Stimulated activated CD4-positive, alpha-beta T cell treated with anti-CD3 and anti-CD28 coated beads, Interleukin-15, amount 100 ng/mL, for 1 hour (primary cell): Measurements from ENCODE around the gene TRAF5.

Source experiments
- DNase-seq, 2 donors: peaks; one replicate each; pipeline ENCODE4 v3.0.0-alpha.2; 2020; ENCODE audit warnings: low read depth in 1 of 2, low spot score in 1 of 2

Gene TRAF5

GRCh38 chr1:211328084-211328694, 1.6 kb downstream of the TRAF5 start:
- DNase-seq, result no peak

DNA sequence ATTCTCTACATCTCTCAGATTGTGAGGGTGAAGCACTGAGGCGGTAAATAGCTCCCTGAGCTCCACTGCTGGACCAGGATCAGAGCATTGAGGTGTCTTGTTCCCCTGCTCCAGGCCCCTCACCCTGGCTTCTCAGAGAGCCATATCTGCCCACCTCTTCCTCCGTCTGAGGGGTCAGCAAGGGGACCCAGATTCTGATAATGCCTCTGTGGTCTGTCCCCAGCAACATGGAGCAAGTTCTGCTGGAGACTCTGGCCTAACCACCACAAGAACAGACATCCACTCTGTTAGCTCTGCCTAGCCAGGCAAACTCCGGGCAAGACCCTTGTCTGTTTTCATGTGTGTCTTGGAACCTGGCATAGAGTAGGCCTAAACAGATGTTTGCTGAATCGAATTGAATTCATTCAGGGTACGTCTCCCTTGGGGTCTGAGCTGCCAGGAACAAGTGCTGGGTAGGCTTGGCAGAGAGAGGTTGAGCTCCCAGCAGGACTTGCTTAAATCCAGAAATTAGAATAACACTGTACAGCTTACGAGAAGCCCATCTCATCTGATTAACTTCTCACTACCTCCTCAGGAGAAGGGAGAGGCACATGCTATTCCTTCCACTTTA, 2.3 kb downstream of the TRAF5 start:
- no peak for DNase-seq

- no peak for DNase-seq
These were observed 3.1 kb downstream of the TRAF5 start for GRCh38 chr1:211329764-211330201.

DNA sequence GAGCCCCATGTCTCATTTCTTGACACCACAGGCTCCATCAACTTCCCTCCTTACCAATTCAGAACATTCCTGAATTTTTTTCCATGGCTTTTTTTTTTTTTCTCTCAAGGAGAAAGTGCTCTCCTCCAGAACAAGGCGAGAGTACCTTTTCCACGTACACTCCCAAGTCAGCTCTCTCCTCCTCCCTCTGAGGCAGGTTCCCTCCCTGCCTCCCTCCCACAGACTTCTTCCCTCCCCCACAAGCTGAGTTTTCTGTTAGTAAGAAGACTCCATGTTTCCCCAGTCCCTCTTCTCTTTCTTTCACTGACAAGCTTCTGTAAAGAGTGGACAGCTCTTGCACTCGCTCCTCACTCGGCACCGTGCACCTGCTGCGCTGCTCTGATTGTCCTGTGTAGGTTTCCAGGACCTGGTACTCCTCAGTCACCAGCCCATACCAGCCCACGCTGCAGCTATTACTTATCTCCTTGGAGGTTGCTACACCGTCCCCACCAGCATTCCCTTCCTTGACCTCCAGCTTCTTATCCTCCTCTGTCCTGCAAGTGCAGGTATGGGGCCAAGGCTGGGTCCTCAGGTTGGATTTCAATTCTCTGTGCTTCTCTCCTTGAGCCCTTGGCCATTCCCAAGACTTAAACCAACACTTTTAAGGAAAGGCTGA, 3.8 kb downstream of the TRAF5 start:
- DNase-seq, result no peak

DNA sequence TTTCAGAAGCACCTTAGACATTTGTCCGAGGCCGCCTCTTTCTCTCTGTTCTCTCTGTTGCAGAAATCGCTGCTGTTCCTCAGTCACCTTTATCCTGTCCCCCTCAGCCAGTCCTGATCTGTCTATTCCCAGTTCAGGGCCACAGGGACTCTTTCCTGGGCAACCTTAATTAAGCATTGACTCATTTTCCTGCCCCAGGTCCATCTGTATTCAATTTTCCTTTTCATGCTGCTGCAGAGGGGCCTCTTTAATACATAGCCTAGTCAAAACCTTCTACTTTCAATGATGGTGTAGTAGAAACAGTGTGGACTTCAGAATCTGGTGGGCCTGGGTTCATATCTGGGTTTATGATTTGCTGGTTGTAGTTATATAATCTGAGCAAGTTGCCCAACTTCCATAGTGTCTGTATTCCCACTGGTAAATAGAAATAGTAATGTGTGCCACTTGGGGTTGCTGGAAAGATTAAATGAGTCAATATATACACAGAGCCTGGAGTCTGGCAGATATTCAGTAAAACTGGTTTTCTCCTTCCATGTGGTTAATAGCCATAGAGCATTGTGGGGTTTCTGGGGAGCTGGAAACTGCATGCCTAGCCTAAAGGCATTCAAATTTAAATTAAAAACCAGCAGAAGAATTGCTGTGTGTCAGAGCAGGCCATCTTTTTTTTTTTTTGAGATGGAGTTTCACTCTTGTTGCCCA, 4.5 kb downstream of the TRAF5 start:
- no peak for DNase-seq

- DNase-seq, result no peak
These were observed 5.5 kb downstream of the TRAF5 start for GRCh38 chr1:211332036-211332616.

- DNase-seq, result no peak
These were observed 6.2 kb downstream of the TRAF5 start for GRCh38 chr1:211332830-211333229.

GRCh38 chr1:211333906-211334305, 7.3 kb downstream of the TRAF5 start:
- no peak for DNase-seq

- no peak for DNase-seq
These were observed 8.4 kb downstream of the TRAF5 start for GRCh38 chr1:211334986-211335385.

GRCh38 chr1:211335522-211336157, 9.0 kb downstream of the TRAF5 start:
- DNase-seq, result no peak

DNA sequence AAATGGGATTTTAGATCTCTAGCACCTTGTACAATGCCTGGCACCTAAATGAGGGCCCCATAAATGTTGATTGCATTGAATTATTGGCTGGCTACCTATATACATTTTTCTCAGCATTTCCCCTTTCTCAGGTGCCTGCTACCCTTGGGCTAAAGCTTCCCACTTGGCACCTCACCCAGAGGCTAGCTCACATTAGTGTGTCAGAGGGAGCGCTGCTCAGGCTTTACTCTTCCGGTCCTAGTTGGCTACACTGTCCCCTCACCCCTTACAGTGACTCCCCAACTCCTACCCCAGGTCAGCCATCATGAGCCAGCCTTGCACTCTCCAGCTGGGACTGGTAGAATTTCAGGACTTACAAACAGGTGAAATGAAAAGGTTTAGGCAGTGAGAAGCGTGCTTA, 9.5 kb downstream of the TRAF5 start:
- no peak for DNase-seq

- DNase-seq, result no peak
These were observed 10.1 kb downstream of the TRAF5 start for GRCh38 chr1:211336775-211337174.

DNA sequence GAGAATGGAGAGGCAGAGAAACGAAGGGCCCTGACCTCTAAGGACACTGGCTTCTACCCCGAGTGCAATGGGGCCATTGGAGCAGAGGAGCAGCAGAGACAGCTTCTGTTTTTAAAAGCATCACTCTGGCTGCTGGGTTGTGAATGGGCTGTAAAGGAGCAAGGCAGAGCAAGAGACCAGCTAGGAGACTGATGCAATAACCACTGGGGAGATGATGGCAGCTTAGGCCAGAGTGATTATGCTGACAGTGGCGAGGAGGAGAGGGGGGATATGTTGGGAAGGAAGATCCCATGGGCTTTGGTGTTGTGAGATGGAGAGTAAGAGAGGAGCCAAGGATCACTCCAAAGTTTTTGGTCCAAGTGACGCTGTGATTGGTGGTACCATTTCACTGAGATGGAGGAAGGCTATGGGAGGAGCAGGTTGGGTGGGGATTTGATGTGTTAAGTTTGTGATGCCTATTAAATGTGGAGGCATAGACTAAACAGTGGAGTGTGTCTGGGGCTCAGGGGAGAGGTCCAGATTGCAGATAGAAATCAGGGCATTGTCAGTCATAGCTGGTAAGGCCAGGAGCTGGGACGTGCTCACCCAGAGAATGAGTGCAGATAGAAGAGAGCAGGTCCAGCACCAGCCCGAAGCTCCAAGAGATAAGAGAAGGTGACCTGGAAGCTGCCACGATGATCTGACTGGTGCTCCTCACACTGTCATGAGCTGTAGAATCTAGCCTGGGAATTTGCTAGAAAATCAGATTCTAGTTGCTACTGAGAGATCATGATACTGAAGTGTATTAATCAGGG, 11.0 kb downstream of the TRAF5 start:
- no peak for DNase-seq

DNA sequence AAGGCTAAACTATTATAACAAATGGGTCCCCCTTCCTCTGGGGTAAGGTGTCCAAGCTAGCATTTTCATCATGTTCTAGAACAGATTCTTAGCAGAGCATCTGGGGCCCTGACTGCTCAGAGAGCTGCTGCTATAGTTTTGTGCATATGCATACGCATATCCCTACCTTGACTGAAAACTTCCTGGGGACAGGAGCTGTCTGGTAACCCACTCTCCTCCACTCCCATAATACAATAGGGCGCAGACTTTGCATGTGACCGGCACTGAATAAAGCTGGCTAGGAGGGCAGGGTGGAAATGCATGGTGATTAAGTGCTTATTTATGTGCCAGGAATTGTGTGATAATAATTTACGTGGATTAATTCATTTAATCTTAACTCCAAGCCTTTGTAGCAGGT, 11.6 kb downstream of the TRAF5 start:
- DNase-seq, result no peak

- DNase-seq, result no peak
These were observed 13.0 kb downstream of the TRAF5 start for GRCh38 chr1:211339631-211340041.

GRCh38 chr1:211340622-211341507, 14.2 kb downstream of the TRAF5 start:
- no peak for DNase-seq

DNA sequence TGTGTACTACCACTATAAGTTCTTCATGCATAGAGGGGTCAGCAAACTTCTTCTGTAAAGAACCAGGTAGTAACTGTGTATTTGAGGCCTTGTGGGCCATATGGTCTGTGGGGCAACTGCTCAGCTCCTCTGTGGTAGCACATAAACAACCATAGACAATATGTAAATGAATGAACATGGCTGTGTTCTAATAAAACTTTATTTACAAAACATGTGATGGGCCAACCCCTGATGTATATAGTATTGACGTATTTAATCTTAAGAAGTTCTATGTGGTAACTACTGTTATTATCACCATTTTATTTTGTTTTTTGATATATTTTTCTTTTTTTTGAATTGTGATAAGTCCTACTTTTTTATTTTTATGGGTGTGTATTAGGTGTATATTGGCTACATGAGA, 15.4 kb downstream of the TRAF5 start:
- no peak for DNase-seq

DNA sequence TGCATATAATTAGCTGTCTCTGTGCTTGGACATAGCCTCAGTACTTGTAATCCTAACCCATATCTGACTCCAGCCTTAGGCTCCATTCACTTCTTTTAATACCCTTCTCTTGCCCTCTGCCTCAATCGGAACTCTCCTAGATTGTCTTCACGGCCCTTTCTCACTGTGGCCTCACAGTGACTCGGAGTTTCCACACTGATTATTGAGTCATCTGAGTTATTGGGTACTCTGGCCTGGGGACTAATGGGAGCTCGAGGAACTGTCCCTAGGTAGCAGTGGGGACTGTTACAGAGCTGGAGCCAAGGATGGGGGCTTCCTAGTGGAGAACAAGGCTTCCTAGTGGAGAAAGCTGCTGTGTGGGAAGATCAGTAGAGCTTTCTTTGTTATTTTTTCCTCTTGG, 17.0 kb downstream of the TRAF5 start:
- no peak for DNase-seq

DNA sequence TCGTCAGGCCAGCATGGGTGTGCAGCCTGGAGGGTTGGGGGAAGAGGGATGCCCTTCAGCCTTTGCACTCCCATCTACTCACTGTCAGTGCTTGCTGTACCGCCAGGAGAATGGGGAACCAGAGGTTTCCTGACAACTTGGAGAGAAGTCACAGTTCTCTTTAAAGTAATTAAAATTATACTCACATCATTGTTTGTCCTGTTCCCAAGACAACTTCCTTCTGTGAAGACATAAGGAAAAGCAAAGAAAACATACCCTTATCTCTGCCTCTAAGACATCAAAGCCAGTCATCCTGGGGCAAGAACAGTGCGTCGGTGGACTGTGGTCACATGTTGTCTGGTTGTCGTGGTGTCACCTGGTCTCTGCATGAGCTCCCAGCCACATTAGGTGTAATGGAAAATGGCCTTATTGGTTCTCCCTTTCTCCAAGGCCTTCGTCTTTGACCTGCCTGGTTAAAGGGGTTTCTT, 17.6 kb downstream of the TRAF5 start:
- no peak for DNase-seq
